OCI-LY7 (cell line): ENCODE data around the gene ACACB. TPM values are rescaled to one million over a fixed set of nuclear protein-coding genes. Genes with fewer than 3 reads are reported as not detected.

Experiments
- BruUV-seq: library from RNA; stranded (reverse); fragments of 400-500 nt; replicated peaks from 2 replicates; lab custom pipeline; 2021; lab: Mats Ljungman, UMichigan
- CTCF ChIA-PET: fragments of 300-600 bp; sonication (Branson Sonifier 250); formaldehyde crosslinking; loops from one replicate; lab custom pipeline; 2022; ENCODE audit warnings: antibody characterized with exemption; ENCODE audit not compliant: unreplicated experiment; lab: Charles Lee
- POLR2A ChIA-PET: fragments of 300-600 bp; sonication (Branson Sonifier 250); formaldehyde crosslinking; loops from one replicate; lab custom pipeline; 2022; ENCODE audit warnings: antibody characterized with exemption; lab: Charles Lee
- DNase-seq: peaks from one replicate; pipeline ENCODE4 v3.0.0-alpha.2; 2015; ENCODE audit warnings: low spot score
- H2AFZ ChIP-seq: fragments of 200-600 bp; sonication (generic), shearing (Covaris generic); 2 replicates; pipeline ENCODE4 v1.6.1; 2014; ENCODE audit warnings: mild to moderate bottlenecking, antibody characterized with exemption, low read length, moderate library complexity
- H3K27ac ChIP-seq: fragments of 200-600 bp; sonication (generic); 2 replicates; pipeline ENCODE4 v1.5.1; 2014; ENCODE audit warnings: mixed run types, low read depth, mild to moderate bottlenecking, moderate library complexity, low read length, inconsistent platforms; ENCODE audit not compliant: poor library complexity, severe bottlenecking
- H3K36me3 ChIP-seq: fragments of 200-600 bp; sonication (generic); 2 replicates; pipeline ENCODE4 v1.6.1; 2014; ENCODE audit warnings: mild to moderate bottlenecking, antibody characterized with exemption, low read length, moderate library complexity, mixed read lengths; ENCODE audit not compliant: insufficient read depth
- H3K4me1 ChIP-seq: fragments of 200-600 bp; sonication (generic); 2 replicates; pipeline ENCODE4 v1.5.1; 2014; ENCODE audit warnings: mild to moderate bottlenecking, low read length; ENCODE audit not compliant: insufficient read depth, poor library complexity, severe bottlenecking
- H3K4me2 ChIP-seq: fragments of 200-600 bp; sonication (generic); 2 replicates; pipeline ENCODE4 v1.6.1; 2014; ENCODE audit warnings: mild to moderate bottlenecking, low read length
- H3K4me3 ChIP-seq: fragments of 200-600 bp; sonication (generic); 2 replicates; pipeline ENCODE4 v1.5.1; 2014; ENCODE audit warnings: mild to moderate bottlenecking, low read depth, low read length; ENCODE audit not compliant: poor library complexity, severe bottlenecking
- H3K79me2 ChIP-seq: fragments of 200-600 bp; sonication (generic); 2 replicates; pipeline ENCODE4 v1.6.1; 2016; ENCODE audit warnings: low read depth, mild to moderate bottlenecking, low read length, moderate library complexity, mixed read lengths; ENCODE audit not compliant: insufficient read depth
- H3K9me2 ChIP-seq: fragments of 200-600 bp; sonication (generic); 2 replicates; pipeline ENCODE4 v1.6.1; 2016; ENCODE audit warnings: mild to moderate bottlenecking, low read length, mixed read lengths; ENCODE audit not compliant: insufficient read depth
- H3K9me3 ChIP-seq: fragments of 200-600 bp; sonication (generic); 2 replicates; pipeline ENCODE4 v1.6.1; 2014; ENCODE audit warnings: mild to moderate bottlenecking, mixed run types, low read length, mixed read lengths
- H4K20me1 ChIP-seq: fragments of 200-600 bp; sonication (generic); 2 replicates; pipeline ENCODE4 v1.6.1; 2014; ENCODE audit warnings: mild to moderate bottlenecking, antibody characterized with exemption, low read length, moderate library complexity, mixed read lengths; ENCODE audit not compliant: insufficient read depth
- CTCF ChIP-seq: fragments of 200-600 bp; sonication (generic); conservative IDR thresholded peaks from 2 replicates; pipeline ENCODE4 v1.5.1; 2014; ENCODE audit warnings: mild to moderate bottlenecking, antibody characterized with exemption, low read length, moderate library complexity, mixed read lengths
- EZH2phosphoT487 ChIP-seq: fragments of 200-600 bp; sonication (generic); IDR thresholded peaks from 2 replicates; pipeline ENCODE4 v1.6.1; 2018; ENCODE audit warnings: low read depth, borderline replicate concordance, mild to moderate bottlenecking, mixed run types, antibody characterized with exemption, low read length, moderate library complexity, mixed read lengths
- intact Hi-C: fragments of 100-400 bp; cut with micrococcal nuclease; formaldehyde crosslinking; loops from one replicate; pipeline ENCODE4 v1.10.0; 2022; ENCODE audit not compliant: unreplicated experiment
- total RNA-seq, 2 experiments: library from RNA; depleted of rRNA in 1 of 2; stranded (reverse); fragments of >200 nt in 1 of 2; shearing (Covaris generic) in 1 of 2; gene quantifications; 2 replicates each; pipeline ENCODE4 v1.2.3, GENCODE V29; 2014 to 2022

ACACB gene
- total RNA-seq, 2 experiments from 2014 or later, result 19.7 to 45.1 TPM

DNA sequence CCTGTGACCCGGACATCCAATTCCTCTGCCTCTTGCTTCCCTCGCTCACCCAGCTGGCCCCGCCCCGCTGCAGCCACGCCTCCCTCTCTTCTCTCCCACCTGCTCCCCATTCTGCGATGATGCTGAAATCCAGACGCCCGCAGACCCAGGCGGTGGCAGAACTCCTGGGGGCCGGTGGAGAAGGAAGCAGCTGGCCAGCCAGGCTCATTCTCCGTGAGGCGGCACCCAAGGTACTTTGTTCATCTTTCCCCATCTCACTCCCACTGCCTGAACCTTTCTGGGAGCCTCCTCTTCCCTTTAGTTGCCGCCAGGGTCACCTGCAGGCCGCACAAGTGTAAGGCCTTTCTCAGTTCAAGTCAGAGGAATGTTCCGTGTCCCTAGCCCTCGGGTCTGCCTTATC, 157.0 kb downstream of the ACACB start:
- ChIA-PET POLR2A (interaction anchor here (0.7 kb wide), 1 partner anchor 1000 kb away, joined by 3 read pairs; no protein-coding TSS in a partner anchor), CTCF (no interaction called here)
- no peaks in the 10 kb centered on the region for H4K20me1 ChIP-seq
- no peak for DNase-seq
- no peak overlapping the region for H3K4me2 ChIP-seq
- no peak overlapping the region for H3K27ac ChIP-seq
- TF ChIP-seq EZH2phosphoT487, result no peak
- TF ChIP-seq CTCF, result no peak
- no peaks in the 10 kb centered on the region for H3K79me2 ChIP-seq
- no TSS peak for BruUV-seq
- no peaks in the 10 kb centered on the region for H3K9me2 ChIP-seq
- no peaks in the 10 kb centered on the region for H3K9me3 ChIP-seq
- H3K4me1 ChIP-seq, result peaks cover 7% of the 10 kb centered on the region
- H3K4me3 ChIP-seq, result no peak overlapping the region
- no peak overlapping the region for H2AFZ ChIP-seq
- intact Hi-C loops, result no loop called here
- no peaks in the 10 kb centered on the region for H3K36me3 ChIP-seq

GRCh38 chr12:109274381-109274780, 158.0 kb downstream of the ACACB start:
- Histone ChIP-seq H3K4me3 (no peak overlapping the region), H3K36me3 (no peaks in the 10 kb centered on the region), H3K9me2 (no peaks in the 10 kb centered on the region), H3K4me2 (no peak overlapping the region), H3K27ac (no peak overlapping the region), H3K4me1 (peaks cover 7% of the 10 kb centered on the region), H3K9me3 (no peaks in the 10 kb centered on the region), H3K79me2 (no peaks in the 10 kb centered on the region), H4K20me1 (no peaks in the 10 kb centered on the region), H2AFZ (no peak overlapping the region)
- CTCF ChIA-PET, result no interaction called here
- no peak for TF ChIP-seq EZH2phosphoT487
- TF ChIP-seq CTCF, result no peak
- no TSS peak for BruUV-seq
- intact Hi-C loops, result no loop called here
- POLR2A ChIA-PET, result no interaction called here
- no peak for DNase-seq

GRCh38 chr12:109275173-109275572, 158.8 kb downstream of the ACACB start:
- no peak for DNase-seq
- Histone ChIP-seq H3K36me3 (no peaks in the 10 kb centered on the region), H4K20me1 (no peaks in the 10 kb centered on the region), H3K9me2 (no peaks in the 10 kb centered on the region), H3K79me2 (no peaks in the 10 kb centered on the region), H3K9me3 (no peaks in the 10 kb centered on the region), H2AFZ (no peak overlapping the region), H3K27ac (no peak overlapping the region), H3K4me1 (peaks cover 7% of the 10 kb centered on the region), H3K4me3 (no peak overlapping the region), H3K4me2 (no peak overlapping the region)
- intact Hi-C loops, result no loop called here
- no peak for TF ChIP-seq EZH2phosphoT487
- TF ChIP-seq CTCF, result no peak
- ChIA-PET POLR2A (interaction anchor here (0.6 kb wide), 1 partner anchor 115 kb away, joined by 4 read pairs; no protein-coding TSS in a partner anchor), CTCF (no interaction called here)
- no TSS peak for BruUV-seq
